IPS-18a (cell line): Measurements from ENCODE around the gene GPRC5B.

ENCODE experiments used
- H3K27ac ChIP-seq: one replicate; pipeline ENCODE4 v1.5.1; 2013; ENCODE audit warnings: low read length
- H3K27me3 ChIP-seq: one replicate; pipeline ENCODE4 v1.6.1; 2013; ENCODE audit warnings: mild to moderate bottlenecking, low read length; ENCODE audit not compliant: control insufficient read depth, insufficient read depth
- H3K36me3 ChIP-seq: one replicate; pipeline ENCODE4 v1.6.1; 2013; ENCODE audit warnings: low read depth, low read length; ENCODE audit not compliant: control insufficient read depth
- H3K4me1 ChIP-seq: one replicate; pipeline ENCODE4 v1.6.1; 2013; ENCODE audit warnings: low read depth, low read length; ENCODE audit not compliant: control insufficient read depth
- H3K4me3 ChIP-seq: one replicate; pipeline ENCODE4 v1.5.1; 2013; ENCODE audit warnings: low read length
- H3K9ac ChIP-seq: one replicate; pipeline ENCODE4 v1.6.1; 2013; ENCODE audit warnings: mild to moderate bottlenecking, low read length, moderate library complexity
- H3K9me3 ChIP-seq: one replicate; pipeline ENCODE4 v1.6.1; 2013; ENCODE audit warnings: low read depth, low read length; ENCODE audit not compliant: control insufficient read depth

GPRC5B gene

DNA sequence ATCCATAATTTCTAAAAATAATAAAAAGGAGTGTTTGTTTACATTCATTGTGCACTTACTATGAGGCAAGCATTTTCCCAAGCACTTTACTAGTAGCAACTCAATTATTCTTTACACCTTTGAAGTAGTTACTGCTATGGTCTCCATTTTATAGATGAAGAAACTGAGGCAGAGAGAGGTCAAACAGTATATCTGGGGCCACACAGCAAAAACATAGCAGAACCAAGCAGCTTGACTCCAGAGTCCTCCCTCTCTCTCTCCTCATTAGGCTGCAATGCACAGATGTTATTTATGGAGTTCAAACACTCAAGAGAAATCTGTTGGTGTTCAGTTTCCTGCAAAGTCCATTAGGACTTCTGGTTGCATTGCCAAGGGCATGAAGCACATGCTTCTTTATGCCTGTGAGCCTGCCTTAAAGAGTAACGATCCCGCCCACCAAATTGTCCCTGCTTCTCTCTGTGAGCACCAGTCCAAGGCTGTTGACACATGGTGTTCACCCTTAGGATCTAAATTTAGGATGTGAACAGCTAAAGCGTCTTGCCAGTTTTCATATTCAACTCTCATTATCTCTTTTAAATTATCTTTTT lies 44.0 kb downstream of the GPRC5B start:
- no peak overlapping the region for H3K4me3 ChIP-seq
- no peaks in the 10 kb centered on the region for H3K36me3 ChIP-seq
- H3K9me3 ChIP-seq: no peaks in the 10 kb centered on the region
- H3K27me3 ChIP-seq: no peaks in the 10 kb centered on the region
- H3K27ac ChIP-seq: no peak overlapping the region
- H3K9ac ChIP-seq: no peak overlapping the region
- H3K4me1 ChIP-seq: peaks cover 16% of the 10 kb centered on the region

GRCh38 chr16:19837984-19838707 lies 46.5 kb downstream of the GPRC5B start:
- Histone ChIP-seq H3K27me3 (no peaks in the 10 kb centered on the region), H3K4me3 (no peak overlapping the region), H3K4me1 (peaks cover 16% of the 10 kb centered on the region), H3K27ac (peak overlapping the region; percentile 19), H3K9ac (peak overlapping the region; percentile 31), H3K9me3 (no peaks in the 10 kb centered on the region), H3K36me3 (no peaks in the 10 kb centered on the region)

DNA sequence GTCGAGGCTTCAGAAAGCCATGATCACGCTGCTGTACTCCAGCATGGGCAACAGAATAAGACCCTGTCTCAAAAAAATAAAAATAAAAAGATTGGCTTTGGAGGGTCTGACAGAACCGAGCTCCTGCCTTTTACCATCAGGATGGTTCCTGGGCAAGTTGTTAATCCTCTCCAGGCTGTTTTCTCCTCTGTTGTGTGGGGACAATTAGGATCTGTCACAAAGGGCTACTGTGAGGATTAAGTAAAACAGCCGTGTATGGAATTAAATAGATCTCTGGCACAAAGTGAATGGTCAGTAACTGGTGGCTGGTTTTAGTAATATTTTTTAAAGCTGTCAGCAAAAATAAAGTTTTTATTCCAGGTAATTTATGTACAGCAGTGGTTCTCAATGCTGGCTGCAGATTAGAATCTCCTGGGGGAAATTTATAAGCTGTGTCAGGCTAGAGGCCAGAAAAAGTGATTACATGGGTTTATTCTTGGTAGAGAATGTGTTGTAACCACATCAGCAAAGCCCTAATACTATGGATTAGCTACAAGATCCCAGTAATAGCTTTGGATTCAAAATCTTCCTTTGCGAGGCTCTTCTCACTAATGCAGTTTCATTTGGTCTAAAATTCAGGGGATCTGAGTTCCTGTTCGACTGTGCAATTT lies 47.2 kb downstream of the GPRC5B start:
- Histone ChIP-seq H3K4me1 (peaks cover 16% of the 10 kb centered on the region), H3K36me3 (no peaks in the 10 kb centered on the region), H3K9ac (no peak overlapping the region), H3K27ac (peak overlapping the region; percentile 19), H3K27me3 (no peaks in the 10 kb centered on the region), H3K9me3 (no peaks in the 10 kb centered on the region), H3K4me3 (no peak overlapping the region)

GRCh38 chr16:19835968-19836421 lies 48.7 kb downstream of the GPRC5B start:
- no peak overlapping the region for H3K4me3 ChIP-seq
- H3K27ac ChIP-seq: no peak overlapping the region
- H3K4me1 ChIP-seq: peaks cover 16% of the 10 kb centered on the region
- no peaks in the 10 kb centered on the region for H3K36me3 ChIP-seq
- H3K9ac ChIP-seq: no peak overlapping the region
- no peaks in the 10 kb centered on the region for H3K27me3 ChIP-seq
- H3K9me3 ChIP-seq: no peaks in the 10 kb centered on the region

DNA sequence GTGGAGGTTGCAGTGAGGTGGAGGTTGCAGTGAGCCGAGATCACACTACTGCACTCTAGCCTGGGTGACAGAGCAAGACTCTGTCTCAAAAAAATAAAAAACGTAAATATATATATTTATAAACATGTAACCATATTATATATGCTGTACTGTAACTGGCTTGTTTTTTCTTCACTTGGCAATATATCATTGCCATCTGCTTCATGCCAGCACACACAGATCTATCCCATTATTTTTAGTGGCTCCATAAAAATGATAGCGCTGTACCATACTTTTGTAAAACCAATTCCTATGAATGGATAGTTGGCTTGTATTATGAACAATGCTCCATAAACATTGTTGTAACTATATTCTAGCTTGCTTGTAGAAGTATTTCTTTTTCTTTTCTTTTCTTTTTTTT lies 49.5 kb downstream of the GPRC5B start:
- Histone ChIP-seq H3K4me1 (peaks cover 16% of the 10 kb centered on the region), H3K36me3 (no peaks in the 10 kb centered on the region), H3K27ac (no peak overlapping the region), H3K9ac (no peak overlapping the region), H3K4me3 (no peak overlapping the region), H3K27me3 (no peaks in the 10 kb centered on the region), H3K9me3 (no peaks in the 10 kb centered on the region)

GRCh38 chr16:19833581-19833980 lies 51.1 kb downstream of the GPRC5B start:
- no peak overlapping the region for H3K9ac ChIP-seq
- no peaks in the 10 kb centered on the region for H3K9me3 ChIP-seq
- no peak overlapping the region for H3K27ac ChIP-seq
- no peak overlapping the region for H3K4me3 ChIP-seq
- peaks cover 16% of the 10 kb centered on the region for H3K4me1 ChIP-seq
- no peaks in the 10 kb centered on the region for H3K27me3 ChIP-seq
- no peaks in the 10 kb centered on the region for H3K36me3 ChIP-seq

DNA sequence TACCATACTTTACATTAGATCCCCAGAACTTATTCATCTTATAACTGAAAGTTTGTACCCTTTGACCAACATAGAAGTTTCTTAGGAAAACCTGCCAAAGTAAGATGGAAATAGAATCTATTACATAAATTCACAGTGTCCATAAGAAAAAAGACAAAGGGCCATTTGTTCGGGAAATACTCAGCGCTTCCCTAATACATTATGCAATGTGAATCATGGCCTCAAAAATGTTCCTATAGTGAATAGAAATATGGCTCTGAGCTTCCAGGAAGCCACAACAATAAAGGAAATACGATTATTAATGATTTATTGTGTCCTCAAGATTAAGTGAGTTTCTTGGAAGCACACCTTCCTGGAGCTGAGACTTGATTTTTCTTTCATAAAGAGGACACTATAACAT lies 51.5 kb downstream of the GPRC5B start:
- H3K4me1 ChIP-seq: peaks cover 12% of the 10 kb centered on the region
- H3K9me3 ChIP-seq: no peaks in the 10 kb centered on the region
- H3K36me3 ChIP-seq: no peaks in the 10 kb centered on the region
- H3K27me3 ChIP-seq: no peaks in the 10 kb centered on the region
- H3K4me3 ChIP-seq: no peak overlapping the region
- H3K9ac ChIP-seq: no peak overlapping the region
- no peak overlapping the region for H3K27ac ChIP-seq

- Histone ChIP-seq H3K27ac (no peak overlapping the region), H3K36me3 (no peaks in the 10 kb centered on the region), H3K9ac (no peak overlapping the region), H3K9me3 (no peaks in the 10 kb centered on the region), H3K4me1 (no peaks in the 10 kb centered on the region), H3K27me3 (no peaks in the 10 kb centered on the region), H3K4me3 (no peak overlapping the region)
These were observed 53.0 kb downstream of the GPRC5B start for GRCh38 chr16:19831678-19832077.

GRCh38 chr16:19830902-19831560 lies 53.6 kb downstream of the GPRC5B start:
- Histone ChIP-seq H3K27me3 (no peaks in the 10 kb centered on the region), H3K36me3 (no peaks in the 10 kb centered on the region), H3K9me3 (no peaks in the 10 kb centered on the region), H3K4me3 (no peak overlapping the region), H3K27ac (no peak overlapping the region), H3K4me1 (no peaks in the 10 kb centered on the region), H3K9ac (no peak overlapping the region)

GRCh38 chr16:19829844-19830692 lies 54.6 kb downstream of the GPRC5B start:
- Histone ChIP-seq H3K27ac (no peak overlapping the region), H3K9ac (no peak overlapping the region), H3K4me1 (no peaks in the 10 kb centered on the region), H3K36me3 (no peaks in the 10 kb centered on the region), H3K9me3 (no peaks in the 10 kb centered on the region), H3K4me3 (no peak overlapping the region), H3K27me3 (no peaks in the 10 kb centered on the region)

GRCh38 chr16:19824216-19824615 lies 60.4 kb downstream of the GPRC5B start:
- no peak overlapping the region for H3K4me3 ChIP-seq
- H3K4me1 ChIP-seq: no peaks in the 10 kb centered on the region
- no peak overlapping the region for H3K9ac ChIP-seq
- no peaks in the 10 kb centered on the region for H3K36me3 ChIP-seq
- H3K27ac ChIP-seq: no peak overlapping the region
- H3K9me3 ChIP-seq: no peaks in the 10 kb centered on the region
- H3K27me3 ChIP-seq: no peaks in the 10 kb centered on the region
